HEK293 (cell line): Measurements from ENCODE around the gene NCKAP5.
A peak's percentile ranks its signal among the peaks of the same experiment; 100 is the strongest.

Experiments used
- CTCF ChIA-PET: fragments of 350-600 bp; formaldehyde crosslinking; extraction: SDS; loops from one replicate; lab custom pipeline; 2021; ENCODE audit warnings: antibody characterized with exemption; lab: Yijun Ruan, JAX
- POLR2A ChIA-PET: fragments of 300-600 bp; formaldehyde crosslinking; extraction: SDS; loops from one replicate; lab custom pipeline; 2020; ENCODE audit warnings: antibody characterized with exemption, inconsistent platforms; lab: Yijun Ruan, JAX
- H3K27ac ChIP-seq: fragments of 200-500 bp; sonication (Bioruptor generic); 2 replicates; pipeline ENCODE4 v1.5.1; 2014; ENCODE audit warnings: low read depth, low read length, control low read depth, inconsistent platforms; ENCODE audit errors: extremely low read depth
- H3K36me3 ChIP-seq, 2 experiments: fragments of 200-500 bp in 1 of 2; sonication (Bioruptor generic) in 1 of 2; 1 replicate in 1 of 2; 2 replicates in 1 of 2; pipeline ENCODE4 v1.5.1; 2014 to 2017; ENCODE audit warnings: inconsistent platforms in 2 of 2, low read length in 2 of 2; ENCODE audit not compliant: control insufficient read depth in 2 of 2, insufficient read depth in 1 of 2
- H3K4me1 ChIP-seq: fragments of 200-500 bp; sonication (Bioruptor generic); 2 replicates; pipeline ENCODE4 v1.5.1; 2014; ENCODE audit warnings: mild to moderate bottlenecking, low read length, inconsistent platforms; ENCODE audit not compliant: control insufficient read depth, insufficient read depth
- H3K4me3 ChIP-seq: 2 replicates; pipeline ENCODE4 v1.5.1; 2011; ENCODE audit warnings: low read depth, mild to moderate bottlenecking, control low read depth, low read length, moderate library complexity
- H3K9me3 ChIP-seq: fragments of 200-500 bp; sonication (Bioruptor generic); 2 replicates; pipeline ENCODE4 v1.5.1; 2014; ENCODE audit warnings: low read depth, low read length, inconsistent platforms; ENCODE audit not compliant: control insufficient read depth, insufficient read depth
- FEZF1 ChIP-seq: fragments of 450-650 bp; formaldehyde crosslinking; IDR thresholded peaks from 2 replicates; pipeline ENCODE4 v1.5.1; 2016; ENCODE audit warnings: missing biosample characterization, missing genetic modification characterization
- GLI4 ChIP-seq: fragments of 450-650 bp; formaldehyde crosslinking; IDR thresholded peaks from 2 replicates; pipeline ENCODE4 v1.5.1; 2016; ENCODE audit warnings: missing biosample characterization, missing genetic modification characterization
- GLIS1 ChIP-seq: fragments of 450-650 bp; formaldehyde crosslinking; IDR thresholded peaks from 2 replicates; pipeline ENCODE4 v1.5.1; 2016; ENCODE audit warnings: missing biosample characterization, missing genetic modification characterization
- HOXD13 ChIP-seq: sonication (generic); formaldehyde crosslinking; IDR thresholded peaks from 2 replicates; pipeline ENCODE4 v1.8.0; 2022; ENCODE audit warnings: missing genetic modification reagents, borderline replicate concordance
- KLF16 ChIP-seq: fragments of 450-650 bp; formaldehyde crosslinking; IDR thresholded peaks from 2 replicates; pipeline ENCODE4 v1.5.1; 2017; ENCODE audit warnings: missing biosample characterization, missing genetic modification characterization
- SP3 ChIP-seq: fragments of 450-650 bp; formaldehyde crosslinking; IDR thresholded peaks from 2 replicates; pipeline ENCODE4 v1.5.1; 2016; ENCODE audit warnings: missing biosample characterization, missing genetic modification characterization
- ZBTB17 ChIP-seq: fragments of 450-650 bp; formaldehyde crosslinking; IDR thresholded peaks from 2 replicates; pipeline ENCODE4 v1.5.1; 2016; ENCODE audit warnings: missing biosample characterization, missing genetic modification characterization
- ZBTB21 ChIP-seq: fragments of 450-650 bp; formaldehyde crosslinking; IDR thresholded peaks from 2 replicates; pipeline ENCODE4 v1.5.1; 2017; ENCODE audit warnings: missing biosample characterization, missing genetic modification characterization
- ZFP3 ChIP-seq: fragments of 450-650 bp; formaldehyde crosslinking; IDR thresholded peaks from 2 replicates; pipeline ENCODE4 v1.5.1; 2016; ENCODE audit warnings: low read depth, missing biosample characterization, missing genetic modification characterization
- ZFP37 ChIP-seq: fragments of 450-650 bp; formaldehyde crosslinking; IDR thresholded peaks from 2 replicates; pipeline ENCODE4 v1.5.1; 2016; ENCODE audit warnings: missing biosample characterization, missing genetic modification characterization
- ZNF138 ChIP-seq: fragments of 450-650 bp; formaldehyde crosslinking; IDR thresholded peaks from 2 replicates; pipeline ENCODE4 v1.5.1; 2016; ENCODE audit warnings: missing biosample characterization, missing genetic modification characterization, borderline replicate concordance
- ZNF146 ChIP-seq: fragments of 450-650 bp; formaldehyde crosslinking; IDR thresholded peaks from 2 replicates; pipeline ENCODE4 v1.5.1; 2016; ENCODE audit warnings: missing biosample characterization, missing genetic modification characterization
- ZNF202 ChIP-seq: fragments of 450-650 bp; formaldehyde crosslinking; IDR thresholded peaks from 2 replicates; pipeline ENCODE4 v1.5.1; 2016; ENCODE audit warnings: missing biosample characterization, missing genetic modification characterization, borderline replicate concordance
- ZNF214 ChIP-seq: fragments of 450-650 bp; formaldehyde crosslinking; IDR thresholded peaks from 2 replicates; pipeline ENCODE4 v1.5.1; 2017; ENCODE audit warnings: missing biosample characterization, mild to moderate bottlenecking, missing genetic modification characterization, borderline replicate concordance
- ZNF24 ChIP-seq: fragments of 450-650 bp; formaldehyde crosslinking; IDR thresholded peaks from 2 replicates; pipeline ENCODE4 v1.5.1; 2016; ENCODE audit warnings: missing biosample characterization, missing genetic modification characterization
- ZNF302 ChIP-seq: fragments of 450-650 bp; formaldehyde crosslinking; IDR thresholded peaks from 2 replicates; pipeline ENCODE4 v1.5.1; 2016; ENCODE audit warnings: missing biosample characterization, missing genetic modification characterization, low read depth
- ZNF324 ChIP-seq: fragments of 450-650 bp; formaldehyde crosslinking; IDR thresholded peaks from 2 replicates; pipeline ENCODE4 v1.5.1; 2016; ENCODE audit warnings: missing biosample characterization, missing genetic modification characterization
- ZNF366 ChIP-seq: fragments of 450-650 bp; formaldehyde crosslinking; conservative IDR thresholded peaks from 2 replicates; pipeline ENCODE4 v1.5.1; 2016; ENCODE audit warnings: missing biosample characterization, missing genetic modification characterization
- ZNF394 ChIP-seq: fragments of 450-650 bp; formaldehyde crosslinking; IDR thresholded peaks from 2 replicates; pipeline ENCODE4 v1.5.1; 2016; ENCODE audit warnings: missing biosample characterization, missing genetic modification characterization, mild to moderate bottlenecking, moderate library complexity, borderline replicate concordance
- ZNF433 ChIP-seq: fragments of 450-650 bp; formaldehyde crosslinking; IDR thresholded peaks from 2 replicates; pipeline ENCODE4 v1.5.1; 2016; ENCODE audit warnings: missing biosample characterization, missing genetic modification characterization, low read depth
- ZNF514 ChIP-seq: fragments of 450-650 bp; formaldehyde crosslinking; IDR thresholded peaks from 2 replicates; pipeline ENCODE4 v1.5.1; 2016; ENCODE audit warnings: missing biosample characterization, missing genetic modification characterization
- ZNF549 ChIP-seq: fragments of 450-650 bp; IDR thresholded peaks from 2 replicates; pipeline ENCODE4 v1.5.1; 2018; ENCODE audit warnings: missing biosample characterization, missing genetic modification characterization, mild to moderate bottlenecking, inconsistent platforms, moderate library complexity
- ZNF670 ChIP-seq: fragments of 450-650 bp; formaldehyde crosslinking; IDR thresholded peaks from 2 replicates; pipeline ENCODE4 v1.5.1; 2016; ENCODE audit warnings: missing biosample characterization, missing genetic modification characterization, low read depth
- ZNF747 ChIP-seq: fragments of 450-650 bp; formaldehyde crosslinking; IDR thresholded peaks from 2 replicates; pipeline ENCODE4 v1.5.1; 2016; ENCODE audit warnings: missing biosample characterization, missing genetic modification characterization
- ZXDB ChIP-seq: fragments of 450-650 bp; formaldehyde crosslinking; IDR thresholded peaks from 2 replicates; pipeline ENCODE4 v1.5.1; 2016; ENCODE audit warnings: missing biosample characterization, missing genetic modification characterization
- TF ChIP-seq, protein P1 (sequence below): IDR thresholded peaks from 2 replicates; pipeline ENCODE4 v1.6.1; 2011; ENCODE audit warnings: mild to moderate bottlenecking, low read depth, low read length, borderline replicate concordance
- TF ChIP-seq, protein P2 (sequence below): fragments of 450-650 bp; formaldehyde crosslinking; IDR thresholded peaks from 2 replicates; pipeline ENCODE4 v1.5.0; 2017; ENCODE audit warnings: missing biosample characterization, missing genetic modification characterization, borderline replicate concordance
- TF ChIP-seq, protein P3 (sequence below): fragments of 450-650 bp; formaldehyde crosslinking; IDR thresholded peaks from 2 replicates; pipeline ENCODE4 v1.5.1; 2016; ENCODE audit warnings: missing biosample characterization, missing genetic modification characterization
- TF ChIP-seq, protein P4 (sequence below): fragments of 450-650 bp; formaldehyde crosslinking; IDR thresholded peaks from 2 replicates; pipeline ENCODE4 v1.5.1; 2017; ENCODE audit warnings: missing biosample characterization, mild to moderate bottlenecking, missing genetic modification characterization, moderate library complexity
- TF ChIP-seq, protein P5 (sequence below): fragments of 450-650 bp; formaldehyde crosslinking; IDR thresholded peaks from 2 replicates; pipeline ENCODE4 v1.5.1; 2016; ENCODE audit warnings: missing biosample characterization, missing genetic modification characterization

The NCKAP5 gene

DNA sequence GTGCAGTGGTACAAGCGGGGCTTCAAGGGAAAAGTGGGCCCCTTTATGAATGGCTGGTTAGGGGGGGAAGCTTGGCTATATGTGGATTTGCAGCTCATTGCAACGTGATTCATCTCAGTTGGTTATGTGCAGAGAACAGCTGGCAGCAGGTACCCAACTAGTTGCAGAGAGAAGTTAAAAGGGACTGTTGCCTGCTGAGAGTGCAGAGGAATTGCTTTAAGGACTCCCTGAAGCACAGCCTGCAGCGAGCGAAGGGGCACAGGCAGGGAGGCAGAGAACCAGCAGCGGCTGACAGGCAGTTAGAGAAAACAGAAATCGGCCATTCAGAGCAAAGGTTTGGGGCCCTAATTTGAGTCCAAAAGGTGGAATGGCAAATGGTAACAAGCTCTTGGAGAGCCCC, 620.1 kb downstream of the NCKAP5 start:
- CTCF ChIA-PET, result no interaction called here

DNA sequence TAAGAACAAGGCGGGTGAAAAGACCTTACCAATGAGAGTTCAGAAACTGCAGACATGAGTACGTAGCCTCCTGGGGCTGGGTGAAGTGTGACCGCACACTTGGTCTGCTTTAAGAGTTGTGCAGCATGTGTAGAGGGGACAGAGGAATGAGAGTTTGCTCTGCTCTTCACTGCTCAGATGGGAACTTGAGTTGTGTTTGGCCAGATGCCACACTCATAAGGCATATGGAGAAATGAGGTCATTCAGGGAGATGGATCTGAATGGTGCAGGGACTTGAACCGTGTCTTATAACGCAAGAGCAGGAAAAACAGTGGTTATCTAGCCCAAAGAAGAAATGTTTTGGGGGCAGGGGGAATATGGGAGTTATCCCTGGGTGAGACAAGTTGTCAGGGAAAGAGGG, 624.4 kb downstream of the NCKAP5 start:
- POLR2A ChIA-PET, result no interaction called here
- CTCF ChIA-PET, result no interaction called here
- Histone ChIP-seq H3K27ac (no peak overlapping the region), H3K36me3 (no peaks in the 10 kb centered on the region), H3K4me3 (no peak overlapping the region), H3K4me1 (no peaks in the 10 kb centered on the region; the same call in 1 of the 2 replicates), H3K9me3 (no peaks in the 10 kb centered on the region)
- TF ChIP-seq, protein P1, sequence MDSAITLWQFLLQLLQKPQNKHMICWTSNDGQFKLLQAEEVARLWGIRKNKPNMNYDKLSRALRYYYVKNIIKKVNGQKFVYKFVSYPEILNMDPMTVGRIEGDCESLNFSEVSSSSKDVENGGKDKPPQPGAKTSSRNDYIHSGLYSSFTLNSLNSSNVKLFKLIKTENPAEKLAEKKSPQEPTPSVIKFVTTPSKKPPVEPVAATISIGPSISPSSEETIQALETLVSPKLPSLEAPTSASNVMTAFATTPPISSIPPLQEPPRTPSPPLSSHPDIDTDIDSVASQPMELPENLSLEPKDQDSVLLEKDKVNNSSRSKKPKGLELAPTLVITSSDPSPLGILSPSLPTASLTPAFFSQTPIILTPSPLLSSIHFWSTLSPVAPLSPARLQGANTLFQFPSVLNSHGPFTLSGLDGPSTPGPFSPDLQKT, result no peak
- TF ChIP-seq, protein P2, sequence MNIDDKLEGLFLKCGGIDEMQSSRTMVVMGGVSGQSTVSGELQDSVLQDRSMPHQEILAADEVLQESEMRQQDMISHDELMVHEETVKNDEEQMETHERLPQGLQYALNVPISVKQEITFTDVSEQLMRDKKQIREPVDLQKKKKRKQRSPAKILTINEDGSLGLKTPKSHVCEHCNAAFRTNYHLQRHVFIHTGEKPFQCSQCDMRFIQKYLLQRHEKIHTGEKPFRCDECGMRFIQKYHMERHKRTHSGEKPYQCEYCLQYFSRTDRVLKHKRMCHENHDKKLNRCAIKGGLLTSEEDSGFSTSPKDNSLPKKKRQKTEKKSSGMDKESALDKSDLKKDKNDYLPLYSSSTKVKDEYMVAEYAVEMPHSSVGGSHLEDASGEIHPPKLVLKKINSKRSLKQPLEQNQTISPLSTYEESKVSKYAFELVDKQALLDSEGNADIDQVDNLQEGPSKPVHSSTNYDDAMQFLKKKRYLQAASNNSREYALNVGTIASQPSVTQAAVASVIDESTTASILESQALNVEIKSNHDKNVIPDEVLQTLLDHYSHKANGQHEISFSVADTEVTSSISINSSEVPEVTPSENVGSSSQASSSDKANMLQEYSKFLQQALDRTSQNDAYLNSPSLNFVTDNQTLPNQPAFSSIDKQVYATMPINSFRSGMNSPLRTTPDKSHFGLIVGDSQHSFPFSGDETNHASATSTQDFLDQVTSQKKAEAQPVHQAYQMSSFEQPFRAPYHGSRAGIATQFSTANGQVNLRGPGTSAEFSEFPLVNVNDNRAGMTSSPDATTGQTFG (tag by site-specific recombination), result no peak
- TF ChIP-seq ZNF138 (tag by site-specific recombination) (no peak), ZNF214 (no peak), KLF16 (tag by site-specific recombination) (no peak), ZNF670 (tag by site-specific recombination) (no peak), HOXD13 (no peak), ZFP3 (tag by site-specific recombination) (no peak), ZBTB21 (tag by site-specific recombination) (0 out of 2 replicates have a peak, but pooled peaks have one; percentile 32), ZNF433 (tag by site-specific recombination) (no peak), FEZF1 (peak; percentile 39; the same call in 1 of the 2 replicates), ZNF514 (tag by site-specific recombination) (no peak), ZNF366 (tag by site-specific recombination) (0 out of 2 replicates have a peak, but pooled peaks have one; percentile 28), GLIS1 (no peak), ZNF549 (tag by site-specific recombination) (no peak), ZNF302 (no peak), ZNF202 (tag by site-specific recombination) (no peak), ZBTB17 (peak; percentile 51), ZNF747 (tag by site-specific recombination) (no peak), GLI4 (tag by site-specific recombination) (no peak), ZXDB (tag by site-specific recombination) (peak; percentile 58; the same call in 1 of the 2 replicates), ZNF324 (tag by site-specific recombination) (no peak)
- TF ChIP-seq, protein P3, sequence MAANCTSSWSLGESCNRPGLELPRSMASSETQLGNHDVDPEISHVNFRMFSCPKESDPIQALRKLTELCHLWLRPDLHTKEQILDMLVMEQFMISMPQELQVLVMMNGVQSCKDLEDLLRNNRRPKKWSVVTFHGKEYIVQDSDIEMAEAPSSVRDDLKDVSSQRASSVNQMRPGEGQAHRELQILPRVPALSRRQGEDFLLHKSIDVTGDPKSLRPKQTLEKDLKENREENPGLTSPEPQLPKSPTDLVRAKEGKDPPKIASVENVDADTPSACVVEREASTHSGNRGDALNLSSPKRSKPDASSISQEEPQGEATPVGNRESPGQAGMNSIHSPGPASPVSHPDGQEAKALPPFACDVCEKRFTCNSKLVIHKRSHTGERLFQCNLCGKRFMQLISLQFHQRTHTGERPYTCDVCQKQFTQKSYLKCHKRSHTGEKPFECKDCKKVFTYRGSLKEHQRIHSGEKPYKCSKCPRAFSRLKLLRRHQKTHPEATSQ (tag by site-specific recombination), result no peak
- TF ChIP-seq, protein P4, sequence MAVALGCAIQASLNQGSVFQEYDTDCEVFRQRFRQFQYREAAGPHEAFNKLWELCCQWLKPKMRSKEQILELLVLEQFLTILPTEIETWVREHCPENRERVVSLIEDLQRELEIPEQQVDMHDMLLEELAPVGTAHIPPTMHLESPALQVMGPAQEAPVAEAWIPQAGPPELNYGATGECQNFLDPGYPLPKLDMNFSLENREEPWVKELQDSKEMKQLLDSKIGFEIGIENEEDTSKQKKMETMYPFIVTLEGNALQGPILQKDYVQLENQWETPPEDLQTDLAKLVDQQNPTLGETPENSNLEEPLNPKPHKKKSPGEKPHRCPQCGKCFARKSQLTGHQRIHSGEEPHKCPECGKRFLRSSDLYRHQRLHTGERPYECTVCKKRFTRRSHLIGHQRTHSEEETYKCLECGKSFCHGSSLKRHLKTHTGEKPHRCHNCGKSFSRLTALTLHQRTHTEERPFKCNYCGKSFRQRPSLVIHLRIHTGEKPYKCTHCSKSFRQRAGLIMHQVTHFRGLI (tag by site-specific recombination), result no peak

More for the DNA sequence above, 620.1 kb downstream of the NCKAP5 start:
- no peaks in the 10 kb centered on the region for H3K4me1 ChIP-seq
- H3K36me3 ChIP-seq, result no peaks in the 10 kb centered on the region
- H3K4me3 ChIP-seq, result no peak overlapping the region
- H3K27ac ChIP-seq, result no peak overlapping the region
- TF ChIP-seq ZNF394 (tag by site-specific recombination) (no peak), ZNF146 (no peak), ZNF24 (tag by site-specific recombination) (no peak), ZFP37 (tag by site-specific recombination) (no peak), SP3 (tag by site-specific recombination) (no peak)
- TF ChIP-seq, protein P5, sequence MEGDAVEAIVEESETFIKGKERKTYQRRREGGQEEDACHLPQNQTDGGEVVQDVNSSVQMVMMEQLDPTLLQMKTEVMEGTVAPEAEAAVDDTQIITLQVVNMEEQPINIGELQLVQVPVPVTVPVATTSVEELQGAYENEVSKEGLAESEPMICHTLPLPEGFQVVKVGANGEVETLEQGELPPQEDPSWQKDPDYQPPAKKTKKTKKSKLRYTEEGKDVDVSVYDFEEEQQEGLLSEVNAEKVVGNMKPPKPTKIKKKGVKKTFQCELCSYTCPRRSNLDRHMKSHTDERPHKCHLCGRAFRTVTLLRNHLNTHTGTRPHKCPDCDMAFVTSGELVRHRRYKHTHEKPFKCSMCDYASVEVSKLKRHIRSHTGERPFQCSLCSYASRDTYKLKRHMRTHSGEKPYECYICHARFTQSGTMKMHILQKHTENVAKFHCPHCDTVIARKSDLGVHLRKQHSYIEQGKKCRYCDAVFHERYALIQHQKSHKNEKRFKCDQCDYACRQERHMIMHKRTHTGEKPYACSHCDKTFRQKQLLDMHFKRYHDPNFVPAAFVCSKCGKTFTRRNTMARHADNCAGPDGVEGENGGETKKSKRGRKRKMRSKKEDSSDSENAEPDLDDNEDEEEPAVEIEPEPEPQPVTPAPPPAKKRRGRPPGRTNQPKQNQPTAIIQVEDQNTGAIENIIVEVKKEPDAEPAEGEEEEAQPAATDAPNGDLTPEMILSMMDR (tag by site-specific recombination), result no peak
- POLR2A ChIA-PET, result no interaction called here
- H3K9me3 ChIP-seq, result no peaks in the 10 kb centered on the region
